ENCODE results near the gene SIRPA. TPM values are rescaled to one million over a fixed set of nuclear protein-coding genes. Genes with fewer than 3 reads are reported as not detected.

Gene SIRPA
- polyA plus RNA-seq, 1 experiment: 21.2 TPM

DNA sequence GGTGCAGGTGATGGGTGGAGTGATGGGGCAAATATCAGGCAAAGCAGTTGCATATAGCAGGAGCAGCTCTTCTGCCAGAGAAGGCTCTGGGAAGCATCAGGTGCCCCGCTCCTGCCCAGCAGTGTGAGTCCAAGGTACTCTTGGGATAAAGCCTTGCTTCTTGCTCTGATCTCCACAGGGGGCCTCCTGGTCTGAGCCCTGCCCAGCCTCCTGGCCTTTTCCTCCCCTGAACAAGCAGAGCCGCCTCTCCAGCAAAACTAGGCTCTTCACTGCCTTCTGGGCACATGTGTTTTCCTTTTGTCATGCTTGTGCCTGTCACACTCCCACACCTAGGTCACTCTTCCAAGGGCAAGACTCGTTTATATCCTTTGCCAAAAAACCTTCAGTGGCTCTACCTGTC, 34.3 kb downstream of the SIRPA start:
- TF ChIP-seq CTCF (IDR thresholded peaks at IDR 0.05; ENCODE audit: low read depth, low read length): no peak
- Histone ChIP-seq H3K27me3 (ENCODE audit: control insufficient read depth, insufficient read depth, low read length) (no peaks in the 10 kb centered on the region), H3K4me3 (ENCODE audit: low read depth, low read length) (no peak overlapping the region), H3K27ac (ENCODE audit: low read depth, low read length) (no peak overlapping the region), H3K9me3 (ENCODE audit: control insufficient read depth, insufficient read depth, low read length) (no peaks in the 10 kb centered on the region)
- DNase-seq (ENCODE audit: low read depth, low spot score): no peak
- POLR2A ChIA-PET: no interaction called here
- CTCF ChIA-PET: no interaction called here

- CTCF ChIA-PET: interaction anchor here (1.7 kb wide), 1 partner anchor 242 kb away, joined by 5 read pairs; no protein-coding TSS in a partner anchor
- H3K9me3 ChIP-seq (ENCODE audit: control insufficient read depth, insufficient read depth, low read length): no peaks in the 10 kb centered on the region
- POLR2A ChIA-PET: no interaction called here
- TF ChIP-seq CTCF (IDR thresholded peaks at IDR 0.05; ENCODE audit: low read depth, low read length): no peak
- no peak for DNase-seq (ENCODE audit: low read depth, low spot score)
- no peak overlapping the region for H3K4me3 ChIP-seq (ENCODE audit: low read depth, low read length)
- no peak overlapping the region for H3K27ac ChIP-seq (ENCODE audit: low read depth, low read length)
- H3K27me3 ChIP-seq (ENCODE audit: control insufficient read depth, insufficient read depth, low read length): no peaks in the 10 kb centered on the region
Observed at GRCh38 chr20:1930165-1930564, 35.0 kb downstream of the SIRPA start.

DNA sequence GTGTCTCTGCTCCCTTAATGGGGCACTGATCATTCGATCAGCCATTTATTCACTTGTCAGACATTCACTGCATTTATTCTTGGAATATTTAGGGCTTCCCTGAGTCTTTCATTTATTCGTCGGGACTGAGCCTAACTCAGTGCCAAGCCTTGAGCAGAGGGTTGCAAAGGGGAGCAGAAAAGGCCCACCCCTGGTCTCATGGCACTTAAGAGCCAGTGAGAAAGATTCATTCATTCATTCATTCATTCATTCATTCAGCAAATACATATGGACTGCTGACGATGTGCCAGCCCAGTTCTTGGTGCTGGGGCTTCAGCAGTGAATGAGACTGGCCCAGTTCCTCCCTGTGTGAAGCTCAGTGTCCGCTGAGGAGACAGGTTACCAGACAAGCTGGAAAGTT, 36.6 kb downstream of the SIRPA start:
- TF ChIP-seq CTCF (IDR thresholded peaks at IDR 0.05; ENCODE audit: low read depth, low read length): no peak
- Histone ChIP-seq H3K9me3 (ENCODE audit: control insufficient read depth, insufficient read depth, low read length) (no peaks in the 10 kb centered on the region), H3K27me3 (ENCODE audit: control insufficient read depth, insufficient read depth, low read length) (no peaks in the 10 kb centered on the region), H3K4me3 (ENCODE audit: low read depth, low read length) (no peak overlapping the region), H3K27ac (ENCODE audit: low read depth, low read length) (no peak overlapping the region)
- CTCF ChIA-PET: interaction anchor here (1.2 kb wide), 1 partner anchor 239 kb away, joined by 6 read pairs; no protein-coding TSS in a partner anchor
- no peak for DNase-seq (ENCODE audit: low read depth, low spot score)
- POLR2A ChIA-PET: no interaction called here

DNA sequence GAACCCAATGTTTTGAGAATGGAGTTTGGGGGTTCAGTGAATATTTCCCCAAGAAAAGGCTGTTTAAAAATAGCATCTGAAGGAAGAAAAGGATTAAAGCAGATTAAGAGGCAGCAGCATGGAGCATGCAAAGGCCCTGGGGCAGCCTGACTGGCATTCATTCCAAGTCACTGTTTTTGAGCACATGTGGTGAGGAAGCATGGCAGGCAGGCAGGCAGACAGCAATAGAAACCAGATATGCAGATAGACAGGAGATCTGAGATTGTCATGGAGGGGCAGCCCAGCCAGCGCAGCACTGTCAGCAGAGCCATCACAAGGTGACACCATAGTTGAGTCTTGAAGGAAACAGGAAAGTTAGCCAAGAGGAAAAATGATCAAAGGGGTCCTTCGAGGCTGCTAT, 37.8 kb downstream of the SIRPA start:
- no peak for TF ChIP-seq CTCF (IDR thresholded peaks at IDR 0.05; ENCODE audit: low read depth, low read length)
- Histone ChIP-seq H3K27me3 (ENCODE audit: control insufficient read depth, insufficient read depth, low read length) (no peaks in the 10 kb centered on the region), H3K27ac (ENCODE audit: low read depth, low read length) (no peak overlapping the region), H3K4me3 (ENCODE audit: low read depth, low read length) (no peak overlapping the region), H3K9me3 (ENCODE audit: control insufficient read depth, insufficient read depth, low read length) (no peaks in the 10 kb centered on the region)
- ChIA-PET POLR2A (no interaction called here), CTCF (no interaction called here)
- DNase-seq (ENCODE audit: low read depth, low spot score): no peak

DNA sequence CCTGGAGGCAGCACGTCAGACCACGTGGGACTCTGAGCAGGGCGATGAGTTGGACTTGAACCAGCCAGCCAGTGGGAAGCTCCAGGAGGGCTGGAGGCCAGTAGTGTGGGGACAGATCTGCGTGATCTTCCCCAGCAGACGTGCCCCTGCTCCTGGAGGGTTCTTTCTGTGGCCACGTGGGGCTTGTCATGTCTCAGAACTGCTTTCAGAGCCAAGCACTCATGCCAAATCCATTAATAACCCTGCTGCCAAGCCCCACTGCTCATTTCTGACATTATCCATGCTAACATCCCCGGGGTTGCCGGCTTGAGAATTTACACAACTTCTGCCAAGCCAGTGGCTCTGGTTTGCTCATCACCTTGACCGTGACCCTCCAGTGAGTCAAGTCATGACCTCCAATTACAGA, 38.3 kb downstream of the SIRPA start:
- ChIA-PET POLR2A (no interaction called here), CTCF (interaction anchor here (1.4 kb wide), 1 partner anchor 156 kb away, joined by 6 read pairs; no protein-coding TSS in a partner anchor)
- Histone ChIP-seq H3K27ac (ENCODE audit: low read depth, low read length) (no peak overlapping the region), H3K4me3 (ENCODE audit: low read depth, low read length) (no peak overlapping the region), H3K27me3 (ENCODE audit: control insufficient read depth, insufficient read depth, low read length) (no peaks in the 10 kb centered on the region), H3K9me3 (ENCODE audit: control insufficient read depth, insufficient read depth, low read length) (no peaks in the 10 kb centered on the region)
- TF ChIP-seq CTCF (IDR thresholded peaks at IDR 0.05; ENCODE audit: low read depth, low read length): no peak
- DNase-seq (ENCODE audit: low read depth, low spot score): no peak
